ENCODE data around the gene MOV10. TPM values are rescaled to one million over a fixed set of nuclear protein-coding genes. Genes with fewer than 3 reads are reported as not detected.

The MOV10 gene
- total and polyA plus RNA-seq, 10 of the 15 experiments (the other 5 are each of a cell fraction or from before 2014, with no cell fraction given): 21.0 to 80.3 (median 49.8) TPM

DNA sequence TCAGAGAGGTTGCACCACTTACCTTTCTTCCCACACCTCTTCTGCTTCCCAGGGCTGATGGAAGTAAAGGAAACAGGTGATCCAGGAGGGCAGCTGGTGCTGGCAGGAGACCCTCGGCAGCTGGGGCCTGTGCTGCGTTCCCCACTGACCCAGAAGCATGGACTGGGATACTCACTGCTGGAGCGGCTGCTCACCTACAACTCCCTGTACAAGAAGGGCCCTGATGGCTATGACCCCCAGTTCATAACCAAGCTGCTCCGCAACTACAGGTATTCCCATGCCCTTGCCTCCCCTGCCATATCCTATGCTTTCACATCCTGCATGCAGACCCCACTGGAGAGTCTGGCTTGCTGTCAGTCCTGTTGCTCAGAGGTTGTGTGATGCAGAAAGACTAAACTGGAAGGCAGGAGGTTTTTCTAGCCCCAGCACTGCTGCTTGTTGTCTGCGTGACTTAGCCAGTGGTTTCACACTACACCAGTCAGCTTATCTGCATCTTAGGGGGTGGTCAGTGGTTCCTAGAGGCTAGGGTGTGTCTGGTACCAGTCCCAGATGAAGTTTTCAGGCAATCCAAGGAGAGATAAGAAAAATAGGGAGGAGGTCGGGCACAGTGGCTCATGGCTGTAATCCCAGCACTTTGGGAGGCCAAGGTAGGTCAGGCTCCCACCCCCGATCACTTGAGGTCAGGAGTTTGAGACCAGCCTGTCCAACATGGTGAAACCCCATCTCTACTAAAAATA is 22.3 kb downstream of the MOV10 start:
- intact Hi-C loops (cut with micrococcal nuclease; ENCODE audit: unreplicated experiment) (no loop called here), in situ Hi-C loops (cut with MboI) (no loop called here)
- SMC1A ChIA-PET (ENCODE audit: uncharacterized antibody, unreplicated experiment): interaction anchor here (0.8 to 2.7 kb wide), 2 partner anchors 10 to 22 kb away, joined by 4 to 8 read pairs; partner anchors contain the start of gene MOV10
- H3K4me2 ChIP-seq (ENCODE audit: control insufficient read depth, insufficient read depth): no peak overlapping the region
- RAD21 ChIA-PET (ENCODE audit: unreplicated experiment): no interaction called here
- no peaks in the 10 kb centered on the region for H4K20me1 ChIP-seq (ENCODE audit: control insufficient read depth, insufficient read depth)
- no peaks in the 10 kb centered on the region for H3K79me2 ChIP-seq (ENCODE audit: control insufficient read depth, insufficient read depth, low read length)
- no peak for ATAC-seq
- no peak overlapping the region for H3K9ac ChIP-seq (ENCODE audit: control insufficient read depth, insufficient read depth, low read length)
- BruUV-seq (replicated peaks): no TSS peak
- peaks cover 4 to 23% of the 10 kb centered on the region in 2 experiments; a peak in 3 of 4 replicates for H3K36me3 ChIP-seq (ENCODE audit: control insufficient read depth in 2 of 2, insufficient read depth in 2 of 2, low read length in 1 of 2)
- TF ChIP-seq, protein P1, sequence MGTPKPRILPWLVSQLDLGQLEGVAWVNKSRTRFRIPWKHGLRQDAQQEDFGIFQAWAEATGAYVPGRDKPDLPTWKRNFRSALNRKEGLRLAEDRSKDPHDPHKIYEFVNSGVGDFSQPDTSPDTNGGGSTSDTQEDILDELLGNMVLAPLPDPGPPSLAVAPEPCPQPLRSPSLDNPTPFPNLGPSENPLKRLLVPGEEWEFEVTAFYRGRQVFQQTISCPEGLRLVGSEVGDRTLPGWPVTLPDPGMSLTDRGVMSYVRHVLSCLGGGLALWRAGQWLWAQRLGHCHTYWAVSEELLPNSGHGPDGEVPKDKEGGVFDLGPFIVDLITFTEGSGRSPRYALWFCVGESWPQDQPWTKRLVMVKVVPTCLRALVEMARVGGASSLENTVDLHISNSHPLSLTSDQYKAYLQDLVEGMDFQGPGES (IDR thresholded peaks at IDR 0.05): no peak
- no peak for TF ChIP-seq SMAD1 (IDR thresholded peaks at IDR 0.05; ENCODE audit: low read depth, partially characterized antibody)
- H2AFZ ChIP-seq (ENCODE audit: control insufficient read depth, low read depth, low read length): no peak overlapping the region
- no peak overlapping the region for H3K27ac ChIP-seq (ENCODE audit: control insufficient read depth, insufficient read depth)
- H3K4me3 ChIP-seq: no peak overlapping the region
- WGBS (ENCODE audit: insufficient coverage, insufficient replicate concordance, low lambda C conversion rate, missing lambda C conversion rate): 92% methylated on average over 7 of the region's 7 CpGs
- H3K27me3 ChIP-seq (replicated peaks in 1 of 2; ENCODE audit: control insufficient read depth in 2 of 2, insufficient read depth in 2 of 2, low read length in 1 of 2): no peaks in the 10 kb centered on the region
- H3K4me1 ChIP-seq (ENCODE audit: control insufficient read depth, insufficient read depth, low read length): peaks cover 20% of the 10 kb centered on the region
- POLR2A ChIA-PET: no interaction called here
- FAIRE-seq: no peak
- no peaks in the 10 kb centered on the region for H3K9me3 ChIP-seq (replicated peaks; ENCODE audit: control insufficient read depth, insufficient read depth, low read length)
- DNase-seq (ENCODE audit: low read depth, low spot score): no peak
- CTCF ChIA-PET: interaction anchor here (1.0 to 3.0 kb wide), 2 partner anchors 23 to 60 kb away, joined by 3 to 9 read pairs; partner anchors contain the start of gene MOV10

DNA sequence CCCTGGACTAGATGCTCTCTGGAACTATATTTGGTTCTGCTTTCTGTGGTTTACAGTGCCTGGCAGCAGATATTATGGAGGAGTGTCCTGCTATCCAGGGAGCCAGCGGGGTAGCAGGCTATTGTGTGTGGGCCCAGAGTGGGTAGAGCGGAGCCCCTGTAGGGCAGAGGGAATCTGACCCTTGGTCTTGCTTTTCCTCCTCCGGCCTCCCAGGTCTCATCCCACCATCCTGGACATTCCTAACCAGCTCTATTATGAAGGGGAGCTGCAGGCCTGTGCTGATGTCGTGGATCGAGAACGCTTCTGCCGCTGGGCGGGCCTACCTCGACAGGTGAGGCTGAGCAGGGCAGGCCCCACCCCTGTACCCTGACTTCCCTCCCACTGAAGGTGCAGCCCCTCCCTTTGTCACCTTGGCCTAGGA is 23.3 kb downstream of the MOV10 start:
- no peak for FAIRE-seq
- Histone ChIP-seq H3K27me3 (replicated peaks in 1 of 2; ENCODE audit: control insufficient read depth in 2 of 2, insufficient read depth in 2 of 2, low read length in 1 of 2) (no peaks in the 10 kb centered on the region), H3K36me3 (ENCODE audit: control insufficient read depth in 2 of 2, insufficient read depth in 2 of 2, low read length in 1 of 2) (peaks cover under 1 to 23% of the 10 kb centered on the region in 2 experiments; a peak in 3 of 4 replicates), H3K4me2 (ENCODE audit: control insufficient read depth, insufficient read depth) (no peak overlapping the region), H3K79me2 (ENCODE audit: control insufficient read depth, insufficient read depth, low read length) (no peaks in the 10 kb centered on the region), H3K9ac (ENCODE audit: control insufficient read depth, insufficient read depth, low read length) (no peak overlapping the region), H2AFZ (ENCODE audit: control insufficient read depth, low read depth, low read length) (no peak overlapping the region), H3K9me3 (replicated peaks; ENCODE audit: control insufficient read depth, insufficient read depth, low read length) (no peaks in the 10 kb centered on the region), H3K27ac (ENCODE audit: control insufficient read depth, insufficient read depth) (no peak overlapping the region), H4K20me1 (ENCODE audit: control insufficient read depth, insufficient read depth) (no peaks in the 10 kb centered on the region), H3K4me3 (no peak overlapping the region), H3K4me1 (ENCODE audit: control insufficient read depth, insufficient read depth, low read length) (peaks cover 21% of the 10 kb centered on the region)
- ChIA-PET CTCF (interaction anchor here (1.0 to 3.0 kb wide), 2 partner anchors 24 to 61 kb away, joined by 3 to 9 read pairs; partner anchors contain the start of gene MOV10), RAD21 (ENCODE audit: unreplicated experiment) (no interaction called here), SMC1A (ENCODE audit: uncharacterized antibody, unreplicated experiment) (interaction anchor here (0.8 to 2.7 kb wide), 2 partner anchors 11 to 23 kb away, joined by 4 to 8 read pairs; partner anchors contain the start of gene MOV10), POLR2A (no interaction called here)
- no peak for DNase-seq (ENCODE audit: low read depth, low spot score)
- intact Hi-C loops (cut with micrococcal nuclease; ENCODE audit: unreplicated experiment) (no loop called here), in situ Hi-C loops (cut with MboI) (no loop called here)
- 82% methylated on average over 9 of the region's 9 CpGs for WGBS (ENCODE audit: insufficient coverage, insufficient replicate concordance, low lambda C conversion rate, missing lambda C conversion rate)
- no peak for ATAC-seq
- BruUV-seq (replicated peaks): no TSS peak
- no peak for TF ChIP-seq POLR2A (IDR thresholded peaks at IDR 0.05; ENCODE audit: low read depth, low read length)
- no peak for TF ChIP-seq SP1 (IDR thresholded peaks at IDR 0.05; ENCODE audit: low read depth, low read length)
- no peak for TF ChIP-seq HDAC6 (IDR thresholded peaks at IDR 0.05; ENCODE audit: unreplicated experiment)
- no peak for TF ChIP-seq NR2C1 (IDR thresholded peaks at IDR 0.05)
- TF ChIP-seq RCOR1 (conservative IDR thresholded peaks at IDR 0.05; ENCODE audit: low read depth, low read length): no peak
- no peak for TF ChIP-seq RFX5 (IDR thresholded peaks at IDR 0.05; ENCODE audit: low read depth, low read length)
- no peak for TF ChIP-seq RAD21 (IDR thresholded peaks at IDR 0.05; ENCODE audit: insufficient read depth, low read depth, low read length)
- TF ChIP-seq YBX1 (IDR thresholded peaks at IDR 0.05): no peak
- no peak for TF ChIP-seq ETV6 (conservative IDR thresholded peaks at IDR 0.05 in 1 of 2, IDR thresholded peaks at IDR 0.05 in 1 of 2; ENCODE audit: borderline replicate concordance in 1 of 2, low read depth in 1 of 2)
- TF ChIP-seq TCF7 (IDR thresholded peaks at IDR 0.05; ENCODE audit: borderline replicate concordance): no peak
- TF ChIP-seq CBX3 (IDR thresholded peaks at IDR 0.05; ENCODE audit: borderline replicate concordance, low read depth): no peak
- TF ChIP-seq, protein P2, sequence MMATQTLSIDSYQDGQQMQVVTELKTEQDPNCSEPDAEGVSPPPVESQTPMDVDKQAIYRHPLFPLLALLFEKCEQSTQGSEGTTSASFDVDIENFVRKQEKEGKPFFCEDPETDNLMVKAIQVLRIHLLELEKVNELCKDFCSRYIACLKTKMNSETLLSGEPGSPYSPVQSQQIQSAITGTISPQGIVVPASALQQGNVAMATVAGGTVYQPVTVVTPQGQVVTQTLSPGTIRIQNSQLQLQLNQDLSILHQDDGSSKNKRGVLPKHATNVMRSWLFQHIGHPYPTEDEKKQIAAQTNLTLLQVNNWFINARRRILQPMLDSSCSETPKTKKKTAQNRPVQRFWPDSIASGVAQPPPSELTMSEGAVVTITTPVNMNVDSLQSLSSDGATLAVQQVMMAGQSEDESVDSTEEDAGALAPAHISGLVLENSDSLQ (IDR thresholded peaks at IDR 0.05): no peak
- no peak for TF ChIP-seq TCF12 (IDR thresholded peaks at IDR 0.05; ENCODE audit: low read depth, low read length)
- no peak for TF ChIP-seq EP300 (IDR thresholded peaks at IDR 0.05; ENCODE audit: borderline replicate concordance in 1 of 2, control insufficient read depth in 1 of 2, low read depth in 2 of 2, low read length in 2 of 2)

All from GM12878 (cell line).